HG02623 (cell line): ENCODE data around the gene OBSCN.
"Not testable (repeated sequence)": the region's sequence is repeated elsewhere in the genome, so short reads cannot be mapped to it uniquely, and the experiment has no call there.

Experiments used
- ATAC-seq: cut with Tn5 transposase; IDR thresholded peaks from one replicate; pipeline ENCODE4 v1.9.1; 2021; ENCODE audit warnings: moderate library complexity; ENCODE audit not compliant: unreplicated experiment

The OBSCN gene

DNA sequence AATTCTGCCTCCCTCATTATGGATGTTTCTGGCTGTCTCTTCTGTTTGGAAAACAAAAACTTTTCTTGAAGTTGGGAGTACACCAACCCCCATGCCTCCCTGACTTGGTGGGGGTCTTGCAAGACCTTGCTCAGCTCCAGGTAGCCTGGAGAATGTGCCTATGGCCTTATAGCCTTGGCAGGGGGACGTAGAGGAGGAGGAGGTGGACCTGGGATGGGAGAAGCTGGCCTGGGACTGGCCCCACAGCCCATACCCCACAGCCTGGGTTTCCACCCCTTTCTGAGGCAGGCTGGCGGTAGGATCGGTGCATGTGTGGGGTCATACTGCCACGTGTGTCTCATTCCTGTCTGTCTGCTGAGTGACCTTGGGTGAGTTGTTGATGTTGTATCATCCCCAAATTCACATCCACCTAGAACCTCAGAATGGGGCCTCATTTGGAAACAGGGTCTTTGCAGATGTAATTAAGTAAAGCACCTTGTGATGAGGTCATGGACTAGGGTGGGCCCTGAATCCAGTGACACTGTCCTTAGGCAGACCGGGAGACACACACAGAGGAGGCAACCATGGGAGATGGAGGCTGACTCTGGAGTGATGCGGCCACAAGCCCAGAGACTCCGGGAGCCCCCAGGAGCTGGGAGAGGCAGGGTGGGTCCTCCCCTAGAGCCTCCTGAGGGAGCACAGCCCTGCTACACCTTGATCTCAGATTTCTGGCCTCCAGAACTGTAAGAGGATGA is 18.5 kb downstream of the OBSCN start:
- no peak for ATAC-seq

DNA sequence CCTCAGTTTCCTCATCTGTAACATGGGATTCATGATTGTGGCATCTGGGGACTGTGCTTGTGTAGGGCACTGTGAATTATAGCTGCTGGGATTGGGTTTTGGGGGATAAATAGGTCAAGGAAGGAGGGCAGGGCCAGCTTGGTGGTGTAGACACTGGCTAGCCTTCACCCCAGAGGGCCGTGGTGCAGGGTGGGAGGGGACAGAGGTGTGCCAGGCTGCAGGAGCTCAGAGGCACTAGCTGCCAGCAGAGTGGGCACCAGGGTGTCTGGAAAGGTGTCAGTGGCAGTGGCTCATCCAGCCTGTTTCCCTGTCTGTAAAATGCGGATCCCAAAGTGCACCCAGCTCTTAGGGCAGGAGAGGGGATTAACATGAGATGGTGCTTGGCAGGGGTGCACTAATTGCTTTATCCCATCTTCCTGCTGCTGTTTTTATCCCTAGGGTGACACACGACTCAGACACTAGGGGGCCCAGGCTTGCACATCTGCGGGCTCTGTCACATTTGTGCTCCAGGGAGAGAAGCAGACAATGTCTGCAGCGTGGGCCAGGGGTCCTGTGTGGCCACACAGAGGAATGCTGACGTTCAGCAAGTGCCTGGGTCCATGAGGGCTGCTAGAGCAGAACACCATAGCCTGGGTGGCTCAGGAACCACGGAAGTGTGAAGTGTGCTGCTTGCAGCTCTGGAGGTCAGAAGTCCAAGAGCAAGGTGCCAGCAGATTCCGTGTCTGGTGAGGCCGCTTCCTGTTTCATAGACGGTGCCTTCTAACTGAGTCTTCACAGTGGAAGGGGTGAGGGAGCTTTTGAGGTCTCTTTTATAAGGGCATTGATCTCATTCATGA is 19.3 kb downstream of the OBSCN start:
- no peak for ATAC-seq

GRCh38 chr1:228228147-228228546 is 20.3 kb downstream of the OBSCN start:
- ATAC-seq, result not testable (repeated sequence)

- ATAC-seq, result no peak
These were observed 20.8 kb downstream of the OBSCN start for GRCh38 chr1:228228601-228229074.

- ATAC-seq, result no peak
These were observed 23.3 kb downstream of the OBSCN start for GRCh38 chr1:228231189-228231588.

- ATAC-seq, result no peak
These were observed 25.3 kb downstream of the OBSCN start for GRCh38 chr1:228233136-228233535.

DNA sequence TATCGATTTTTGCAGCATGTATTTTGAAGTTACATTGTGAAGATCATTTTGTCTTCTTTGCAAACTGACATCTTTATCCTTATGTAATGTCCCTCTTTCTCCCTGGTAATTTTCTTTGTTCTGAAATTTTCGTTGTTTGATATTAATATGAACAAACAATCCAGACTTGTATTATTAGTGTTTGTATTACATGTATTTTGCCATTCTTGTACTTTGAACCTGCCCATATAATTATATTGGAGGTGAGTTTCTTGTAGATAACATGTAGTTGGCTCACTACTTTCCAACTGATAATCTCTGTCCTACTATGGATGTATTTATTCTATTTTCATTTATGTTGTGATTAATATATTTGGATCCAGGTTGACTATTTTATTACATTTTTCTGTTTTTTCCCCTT is 27.1 kb downstream of the OBSCN start:
- no peak for ATAC-seq

DNA sequence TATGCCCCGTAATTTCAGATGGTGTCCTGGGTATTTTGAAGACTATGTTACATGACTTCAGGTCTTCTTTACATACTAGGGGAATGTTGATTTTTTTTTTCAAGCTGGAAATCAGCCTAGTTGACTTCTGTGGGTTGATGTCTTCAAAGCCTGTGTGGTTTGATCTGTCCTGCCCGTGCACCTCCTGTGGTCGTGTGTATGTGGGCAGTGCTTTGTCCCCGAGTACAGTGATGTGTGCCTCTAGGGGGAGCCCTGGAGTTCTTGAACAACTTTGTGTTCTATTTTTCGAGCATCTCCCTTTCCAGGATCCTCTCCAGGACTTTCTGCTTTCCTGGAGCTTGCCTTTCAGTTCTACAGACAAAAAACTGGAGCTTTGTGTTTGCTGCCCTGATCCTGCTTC is 28.9 kb downstream of the OBSCN start:
- ATAC-seq, result no peak

- ATAC-seq, result no peak
These were observed 30.2 kb downstream of the OBSCN start for GRCh38 chr1:228238007-228238406.

DNA sequence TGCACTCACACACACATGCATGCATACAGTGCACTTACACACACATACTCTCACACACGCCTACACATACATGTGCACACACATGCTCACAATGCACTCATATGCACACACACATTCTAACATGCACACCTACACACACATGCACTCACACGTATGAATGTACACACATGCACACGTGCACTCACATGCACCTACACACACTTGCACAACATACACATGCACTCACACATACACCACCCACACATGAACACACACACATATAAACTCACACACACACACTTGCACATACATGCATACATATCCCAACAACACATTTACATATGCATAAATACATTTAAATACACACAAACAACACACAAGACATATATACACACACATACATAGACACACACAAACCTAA is 30.6 kb downstream of the OBSCN start:
- no peak for ATAC-seq

DNA sequence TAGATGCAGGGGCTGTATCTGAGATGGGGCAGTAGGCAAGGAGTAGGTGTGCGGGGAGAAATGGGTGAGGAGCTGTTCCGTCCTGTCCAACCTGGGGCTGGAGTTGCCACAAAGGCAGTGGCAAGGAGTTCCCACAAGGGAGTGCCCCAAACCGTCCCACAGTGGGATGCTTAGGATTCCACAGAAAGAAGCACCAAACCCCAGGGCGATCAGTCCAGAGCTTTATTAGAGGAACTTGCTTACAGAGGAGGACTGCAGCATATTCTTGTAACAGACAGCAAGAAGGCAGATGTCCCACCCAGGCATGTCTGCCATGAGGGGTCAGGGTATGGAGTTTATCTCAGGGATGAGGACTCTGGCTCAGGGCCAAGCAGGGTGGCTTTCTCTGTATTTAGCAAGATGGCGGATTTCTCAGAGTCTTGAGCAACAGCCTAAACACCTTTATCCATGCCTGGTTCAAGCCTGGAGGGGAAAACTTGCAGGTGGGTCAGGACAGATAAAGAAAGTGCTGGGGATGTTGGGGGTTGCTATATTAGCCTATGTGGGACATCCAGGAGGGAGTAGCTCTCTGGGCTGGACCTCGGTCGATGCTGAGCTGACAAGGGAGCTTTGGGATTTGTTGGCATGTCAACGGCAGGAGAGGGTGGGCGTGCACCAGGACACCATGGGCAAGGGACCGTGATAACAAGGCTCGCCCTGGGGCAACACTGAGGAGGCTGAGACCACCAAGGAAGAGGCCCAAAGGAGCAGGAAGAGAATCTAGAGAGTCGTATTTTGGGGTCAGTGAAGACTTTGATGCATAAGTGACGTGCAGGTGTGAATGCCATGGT is 32.8 kb downstream of the OBSCN start:
- no peak for ATAC-seq

DNA sequence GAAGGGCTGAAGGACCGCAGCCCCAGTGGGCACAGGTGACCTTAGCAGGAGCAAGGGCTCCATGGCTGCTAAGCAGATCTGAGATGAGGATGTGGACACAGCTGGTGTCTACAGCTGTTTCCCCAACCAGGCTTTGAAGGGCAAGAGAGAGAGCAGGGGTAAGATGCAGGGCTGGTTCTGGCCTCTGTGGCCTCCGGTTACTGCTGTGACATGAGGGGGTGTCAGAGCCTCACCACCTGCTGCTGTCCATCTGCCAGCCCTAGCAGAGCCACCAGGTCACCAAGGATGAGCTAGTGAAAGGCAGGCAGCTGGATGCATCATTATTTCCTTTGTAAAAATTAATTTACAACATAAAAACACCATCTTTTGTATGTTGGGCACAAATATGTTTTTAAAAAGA is 33.4 kb downstream of the OBSCN start:
- no peak for ATAC-seq

GRCh38 chr1:228242409-228242808 is 34.6 kb downstream of the OBSCN start:
- ATAC-seq, result no peak

- no peak for ATAC-seq
These were observed 35.2 kb downstream of the OBSCN start for GRCh38 chr1:228243093-228243492.

GRCh38 chr1:228243989-228244388 is 36.1 kb downstream of the OBSCN start:
- ATAC-seq, result not testable (repeated sequence)

DNA sequence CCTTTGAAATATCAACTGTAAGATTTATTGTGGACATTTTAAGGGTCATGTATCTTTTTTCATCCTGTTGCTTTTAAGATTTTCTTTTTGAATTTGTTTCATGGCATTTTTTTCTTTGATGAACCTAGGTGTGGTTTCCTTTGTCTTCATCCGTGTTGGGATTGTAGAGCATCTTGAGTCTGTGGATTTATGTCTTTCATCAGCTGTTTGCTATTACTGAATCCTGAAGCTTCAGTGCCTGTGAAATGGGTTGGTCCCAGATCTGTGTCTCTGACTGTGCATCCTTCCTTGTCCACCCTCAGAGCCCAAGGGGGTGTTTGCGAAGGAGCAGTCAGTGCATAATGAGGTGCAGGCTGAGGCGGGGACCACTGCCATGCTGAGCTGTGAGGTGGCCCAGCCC is 37.3 kb downstream of the OBSCN start:
- ATAC-seq, result no peak

- ATAC-seq, result no peak
These were observed 38.5 kb downstream of the OBSCN start for GRCh38 chr1:228246216-228246900.

- ATAC-seq, result no peak
These were observed 41.9 kb downstream of the OBSCN start for GRCh38 chr1:228249513-228250305.

GRCh38 chr1:228252476-228252875 is 44.6 kb downstream of the OBSCN start:
- ATAC-seq, result not testable (repeated sequence)
